Peyer's patch (tissue), 4 donors: ENCODE data around the gene CENPA.

ENCODE experiments used
- POLR2A ChIP-seq, 2 donors: fragments of 450-650 bp; IDR thresholded peaks; one replicate each; pipeline ENCODE4 v1.5.1; 2017; ENCODE audit warnings: antibody characterized with exemption in 2 of 2, mild to moderate bottlenecking in 2 of 2, moderate library complexity in 2 of 2
- TF ChIP-seq, protein P1 (sequence below), 6 experiments: fragments of 450-650 bp in 4 of 6; fragments of 200-600 bp in 2 of 6; sonication (generic) in 1 of 6; IDR thresholded peaks; one replicate each; pipeline ENCODE4 v1.5.1; 2017 to 2019; ENCODE audit warnings: antibody characterized with exemption in 6 of 6, mild to moderate bottlenecking in 3 of 6, moderate library complexity in 1 of 6

DNA sequence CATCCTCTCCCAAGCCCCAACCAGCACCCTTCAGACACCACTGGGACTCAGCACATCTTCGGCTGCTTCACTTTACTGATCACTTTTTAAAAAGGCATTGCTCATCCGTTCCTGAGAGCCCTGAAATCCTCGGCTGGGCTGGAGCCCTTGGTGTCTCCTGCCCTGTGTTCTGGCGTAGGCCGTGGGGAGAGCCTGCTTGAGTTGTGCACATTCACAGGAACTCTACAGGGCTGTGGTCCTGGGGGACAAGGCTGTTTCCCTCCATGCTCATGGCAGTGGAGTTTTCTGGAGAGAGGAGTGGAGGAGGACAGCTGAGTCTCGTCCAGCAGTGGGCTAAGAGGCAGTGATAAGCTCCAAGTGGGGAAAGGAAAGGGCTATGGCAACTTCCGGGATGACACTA, 15.9 kb downstream of the CENPA start:
- TF ChIP-seq, protein P1, sequence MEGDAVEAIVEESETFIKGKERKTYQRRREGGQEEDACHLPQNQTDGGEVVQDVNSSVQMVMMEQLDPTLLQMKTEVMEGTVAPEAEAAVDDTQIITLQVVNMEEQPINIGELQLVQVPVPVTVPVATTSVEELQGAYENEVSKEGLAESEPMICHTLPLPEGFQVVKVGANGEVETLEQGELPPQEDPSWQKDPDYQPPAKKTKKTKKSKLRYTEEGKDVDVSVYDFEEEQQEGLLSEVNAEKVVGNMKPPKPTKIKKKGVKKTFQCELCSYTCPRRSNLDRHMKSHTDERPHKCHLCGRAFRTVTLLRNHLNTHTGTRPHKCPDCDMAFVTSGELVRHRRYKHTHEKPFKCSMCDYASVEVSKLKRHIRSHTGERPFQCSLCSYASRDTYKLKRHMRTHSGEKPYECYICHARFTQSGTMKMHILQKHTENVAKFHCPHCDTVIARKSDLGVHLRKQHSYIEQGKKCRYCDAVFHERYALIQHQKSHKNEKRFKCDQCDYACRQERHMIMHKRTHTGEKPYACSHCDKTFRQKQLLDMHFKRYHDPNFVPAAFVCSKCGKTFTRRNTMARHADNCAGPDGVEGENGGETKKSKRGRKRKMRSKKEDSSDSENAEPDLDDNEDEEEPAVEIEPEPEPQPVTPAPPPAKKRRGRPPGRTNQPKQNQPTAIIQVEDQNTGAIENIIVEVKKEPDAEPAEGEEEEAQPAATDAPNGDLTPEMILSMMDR (IDR thresholded peaks at IDR 0.05): no peak
- no peak for TF ChIP-seq POLR2A (IDR thresholded peaks at IDR 0.05)
